ENCODE measurements around the gene HADHA.

Gene HADHA

GRCh38 chr2:26150243-26150642 lies 94.2 kb downstream of the HADHA start:
- in situ Hi-C loops (cut with HindIII; ENCODE audit: low pct_ligation_motif_present, low sequenced_read_pairs), result no loop called here
- no peak overlapping the region for H3K27ac ChIP-seq
- no peak for DNase-seq

GRCh38 chr2:26148501-26148900 lies 95.9 kb downstream of the HADHA start:
- Histone ChIP-seq H3K36me3 (replicated peaks) (no peaks in the 10 kb centered on the region), H3K27me3 (replicated peaks) (no peaks in the 10 kb centered on the region), H3K27ac (no peak overlapping the region), H3K4me3 (ENCODE audit: low read depth, low read length) (no peak overlapping the region)
- peak; percentile 21 for DNase-seq
- in situ Hi-C loops (cut with HindIII; ENCODE audit: low pct_ligation_motif_present, low sequenced_read_pairs), result loop anchor here (25.0 kb wide), 1 partner anchor 161 kb away; the partner anchor contains the start of gene KIF3C
- TF ChIP-seq CTCF (IDR thresholded peaks at IDR 0.05; ENCODE audit: low read depth, low read length, missing control alignments), result no peak

More at GRCh38 chr2:26150243-26150642, 94.2 kb downstream of the HADHA start:
- TF ChIP-seq CTCF (IDR thresholded peaks at IDR 0.05; ENCODE audit: low read depth, low read length, missing control alignments), result no peak
- Histone ChIP-seq H3K4me3 (ENCODE audit: low read depth, low read length) (no peak overlapping the region), H3K36me3 (replicated peaks) (no peaks in the 10 kb centered on the region), H3K27me3 (replicated peaks) (no peaks in the 10 kb centered on the region)

GRCh38 chr2:26144953-26145680 lies 99.3 kb downstream of the HADHA start:
- DNase-seq, result peak; percentile 39
- in situ Hi-C loops (cut with HindIII; ENCODE audit: low pct_ligation_motif_present, low sequenced_read_pairs), result loop anchor here (25.0 kb wide), 1 partner anchor 158 kb away; the partner anchor contains the start of gene KIF3C
- peak; percentile 81 for TF ChIP-seq CTCF (IDR thresholded peaks at IDR 0.05; ENCODE audit: low read depth, low read length, missing control alignments)
- no peaks in the 10 kb centered on the region for H3K27me3 ChIP-seq (replicated peaks)
- no peak overlapping the region for H3K27ac ChIP-seq
- no peak overlapping the region for H3K4me3 ChIP-seq (ENCODE audit: low read depth, low read length)
- no peaks in the 10 kb centered on the region for H3K36me3 ChIP-seq (replicated peaks)

- no peak overlapping the region for H3K27ac ChIP-seq
- in situ Hi-C loops (cut with HindIII; ENCODE audit: low pct_ligation_motif_present, low sequenced_read_pairs), result loop anchor here (25.0 kb wide), 1 partner anchor 157 kb away; the partner anchor contains the start of gene KIF3C
- no peak overlapping the region for H3K4me3 ChIP-seq (ENCODE audit: low read depth, low read length)
- no peaks in the 10 kb centered on the region for H3K27me3 ChIP-seq (replicated peaks)
- DNase-seq, result no peak
- TF ChIP-seq CTCF (IDR thresholded peaks at IDR 0.05; ENCODE audit: low read depth, low read length, missing control alignments), result no peak
- no peaks in the 10 kb centered on the region for H3K36me3 ChIP-seq (replicated peaks)
Measured at GRCh38 chr2:26144031-26144430, 100.4 kb downstream of the HADHA start.

- Histone ChIP-seq H3K27ac (no peak overlapping the region), H3K4me3 (ENCODE audit: low read depth, low read length) (no peak overlapping the region), H3K27me3 (replicated peaks) (no peaks in the 10 kb centered on the region), H3K36me3 (replicated peaks) (no peaks in the 10 kb centered on the region)
- TF ChIP-seq CTCF (IDR thresholded peaks at IDR 0.05; ENCODE audit: low read depth, low read length, missing control alignments), result no peak
- in situ Hi-C loops (cut with HindIII; ENCODE audit: low pct_ligation_motif_present, low sequenced_read_pairs), result loop anchor here (25.0 kb wide), 1 partner anchor 154 kb away; the partner anchor contains the start of gene KIF3C
- DNase-seq, result no peak
Measured at GRCh38 chr2:26141145-26141769, 103.2 kb downstream of the HADHA start.
